Measurements from ENCODE around the gene MRTFA. TPM values are rescaled to one million over a fixed set of nuclear protein-coding genes. Genes with fewer than 3 reads are reported as not detected.

Gene MRTFA
- total and polyA plus RNA-seq, 9 of the 15 experiments (the other 6 are each of a cell fraction or from before 2014, with no cell fraction given) = 0.84 to 21.1 (median 3.7) TPM

DNA sequence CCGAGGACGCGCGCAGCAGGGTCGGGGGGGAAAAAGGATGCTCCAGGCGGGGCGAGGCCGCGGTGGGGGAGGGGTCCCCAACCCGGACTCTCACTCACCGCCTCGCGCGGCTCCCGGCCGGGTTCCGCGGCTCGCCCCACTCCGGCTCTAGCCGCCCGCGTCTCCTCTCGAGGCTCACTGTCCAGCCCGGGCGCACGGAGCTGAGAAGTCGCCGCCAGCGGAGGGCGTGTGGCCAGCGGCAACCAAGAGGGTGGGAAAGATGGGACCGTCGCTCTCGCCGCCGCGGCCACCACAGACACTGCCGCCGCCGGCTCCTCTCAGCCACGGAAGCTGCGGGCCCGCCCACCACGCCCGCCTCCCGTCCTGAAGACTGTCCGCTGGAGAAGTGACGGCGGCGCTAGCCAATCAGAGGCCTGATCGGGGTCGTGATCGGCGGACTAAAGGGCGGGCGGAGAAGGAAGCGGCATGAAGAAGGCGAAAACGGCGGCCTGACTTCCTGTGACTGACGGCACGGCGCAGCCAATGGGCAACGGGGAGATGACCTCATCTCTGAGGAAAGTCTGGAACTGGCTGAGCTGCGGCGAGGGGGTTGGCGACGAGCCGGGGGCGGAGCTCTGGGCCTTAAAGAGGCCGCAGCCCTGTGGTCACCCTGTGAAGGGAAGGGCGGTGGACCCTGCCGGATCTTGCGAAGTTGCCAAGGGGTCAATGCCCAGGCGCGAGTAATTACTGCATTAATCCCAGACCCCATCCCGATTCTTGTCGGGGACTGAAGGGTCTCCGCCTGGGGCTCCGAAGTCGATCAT is at the start of gene MRTFA (continued):
- TF ChIP-seq, protein P1, sequence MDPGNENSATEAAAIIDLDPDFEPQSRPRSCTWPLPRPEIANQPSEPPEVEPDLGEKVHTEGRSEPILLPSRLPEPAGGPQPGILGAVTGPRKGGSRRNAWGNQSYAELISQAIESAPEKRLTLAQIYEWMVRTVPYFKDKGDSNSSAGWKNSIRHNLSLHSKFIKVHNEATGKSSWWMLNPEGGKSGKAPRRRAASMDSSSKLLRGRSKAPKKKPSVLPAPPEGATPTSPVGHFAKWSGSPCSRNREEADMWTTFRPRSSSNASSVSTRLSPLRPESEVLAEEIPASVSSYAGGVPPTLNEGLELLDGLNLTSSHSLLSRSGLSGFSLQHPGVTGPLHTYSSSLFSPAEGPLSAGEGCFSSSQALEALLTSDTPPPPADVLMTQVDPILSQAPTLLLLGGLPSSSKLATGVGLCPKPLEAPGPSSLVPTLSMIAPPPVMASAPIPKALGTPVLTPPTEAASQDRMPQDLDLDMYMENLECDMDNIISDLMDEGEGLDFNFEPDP (CRISPR knock-in tag; IDR thresholded peaks at IDR 0.05) = no peak
- TF ChIP-seq ZNF232 (CRISPR knock-in tag; IDR thresholded peaks at IDR 0.05) (no peak), MAZ (CRISPR knock-in tag; conservative IDR thresholded peaks at IDR 0.05 in 1 of 2, IDR thresholded peaks at IDR 0.05 in 1 of 2) (peak in 1 of 2 experiments; percentile 61; a peak in 2 of 4 replicates), MTA2 (IDR thresholded peaks at IDR 0.05; ENCODE audit: low read depth) (no peak), TBP (optimal IDR thresholded peaks at IDR 0.05; ENCODE audit: low read depth, low read length) (peak; percentile 76), ASH1L (IDR thresholded peaks at IDR 0.05; ENCODE audit: borderline replicate concordance, low read depth, partially characterized antibody) (peak; percentile 78), RBM34 (IDR thresholded peaks at IDR 0.05; ENCODE audit: borderline replicate concordance, insufficient read depth, low read length) (no peak), CBFA2T3 (IDR thresholded peaks at IDR 0.05) (no peak), CBX3 (IDR thresholded peaks at IDR 0.05; ENCODE audit: borderline replicate concordance in 1 of 2, low read length in 2 of 2) (peak in 1 of 2 experiments; percentile 33; a peak in 1 of 3 replicates), SMARCE1 (IDR thresholded peaks at IDR 0.05) (no peak), ZZZ3 (IDR thresholded peaks at IDR 0.05) (no peak), HNRNPK (IDR thresholded peaks at IDR 0.05; ENCODE audit: low read depth, low read length, poor library complexity, severe bottlenecking) (no peak), NFYB (IDR thresholded peaks at IDR 0.05; ENCODE audit: extremely low read depth, insufficient read length) (peak; percentile 54), SPI1 (IDR thresholded peaks at IDR 0.05; ENCODE audit: borderline replicate concordance, low read depth, low read length) (peak; percentile 24; the same call in 1 of the 2 replicates)
- TF ChIP-seq, protein P2, sequence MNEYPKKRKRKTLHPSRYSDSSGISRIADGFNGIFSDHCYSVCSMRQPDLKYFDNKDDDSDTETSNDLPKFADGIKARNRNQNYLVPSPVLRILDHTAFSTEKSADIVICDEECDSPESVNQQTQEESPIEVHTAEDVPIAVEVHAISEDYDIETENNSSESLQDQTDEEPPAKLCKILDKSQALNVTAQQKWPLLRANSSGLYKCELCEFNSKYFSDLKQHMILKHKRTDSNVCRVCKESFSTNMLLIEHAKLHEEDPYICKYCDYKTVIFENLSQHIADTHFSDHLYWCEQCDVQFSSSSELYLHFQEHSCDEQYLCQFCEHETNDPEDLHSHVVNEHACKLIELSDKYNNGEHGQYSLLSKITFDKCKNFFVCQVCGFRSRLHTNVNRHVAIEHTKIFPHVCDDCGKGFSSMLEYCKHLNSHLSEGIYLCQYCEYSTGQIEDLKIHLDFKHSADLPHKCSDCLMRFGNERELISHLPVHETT (CRISPR knock-in tag; conservative IDR thresholded peaks at IDR 0.05 in 1 of 2, IDR thresholded peaks at IDR 0.05 in 1 of 2) = no peak
- TF ChIP-seq, protein P3, sequence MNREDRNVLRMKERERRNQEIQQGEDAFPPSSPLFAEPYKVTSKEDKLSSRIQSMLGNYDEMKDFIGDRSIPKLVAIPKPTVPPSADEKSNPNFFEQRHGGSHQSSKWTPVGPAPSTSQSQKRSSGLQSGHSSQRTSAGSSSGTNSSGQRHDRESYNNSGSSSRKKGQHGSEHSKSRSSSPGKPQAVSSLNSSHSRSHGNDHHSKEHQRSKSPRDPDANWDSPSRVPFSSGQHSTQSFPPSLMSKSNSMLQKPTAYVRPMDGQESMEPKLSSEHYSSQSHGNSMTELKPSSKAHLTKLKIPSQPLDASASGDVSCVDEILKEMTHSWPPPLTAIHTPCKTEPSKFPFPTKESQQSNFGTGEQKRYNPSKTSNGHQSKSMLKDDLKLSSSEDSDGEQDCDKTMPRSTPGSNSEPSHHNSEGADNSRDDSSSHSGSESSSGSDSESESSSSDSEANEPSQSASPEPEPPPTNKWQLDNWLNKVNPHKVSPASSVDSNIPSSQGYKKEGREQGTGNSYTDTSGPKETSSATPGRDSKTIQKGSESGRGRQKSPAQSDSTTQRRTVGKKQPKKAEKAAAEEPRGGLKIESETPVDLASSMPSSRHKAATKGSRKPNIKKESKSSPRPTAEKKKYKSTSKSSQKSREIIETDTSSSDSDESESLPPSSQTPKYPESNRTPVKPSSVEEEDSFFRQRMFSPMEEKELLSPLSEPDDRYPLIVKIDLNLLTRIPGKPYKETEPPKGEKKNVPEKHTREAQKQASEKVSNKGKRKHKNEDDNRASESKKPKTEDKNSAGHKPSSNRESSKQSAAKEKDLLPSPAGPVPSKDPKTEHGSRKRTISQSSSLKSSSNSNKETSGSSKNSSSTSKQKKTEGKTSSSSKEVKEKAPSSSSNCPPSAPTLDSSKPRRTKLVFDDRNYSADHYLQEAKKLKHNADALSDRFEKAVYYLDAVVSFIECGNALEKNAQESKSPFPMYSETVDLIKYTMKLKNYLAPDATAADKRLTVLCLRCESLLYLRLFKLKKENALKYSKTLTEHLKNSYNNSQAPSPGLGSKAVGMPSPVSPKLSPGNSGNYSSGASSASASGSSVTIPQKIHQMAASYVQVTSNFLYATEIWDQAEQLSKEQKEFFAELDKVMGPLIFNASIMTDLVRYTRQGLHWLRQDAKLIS (CRISPR knock-in tag; IDR thresholded peaks at IDR 0.05) = peak; percentile 75; the same call in 1 of the 2 replicates
- TF ChIP-seq, protein P4, sequence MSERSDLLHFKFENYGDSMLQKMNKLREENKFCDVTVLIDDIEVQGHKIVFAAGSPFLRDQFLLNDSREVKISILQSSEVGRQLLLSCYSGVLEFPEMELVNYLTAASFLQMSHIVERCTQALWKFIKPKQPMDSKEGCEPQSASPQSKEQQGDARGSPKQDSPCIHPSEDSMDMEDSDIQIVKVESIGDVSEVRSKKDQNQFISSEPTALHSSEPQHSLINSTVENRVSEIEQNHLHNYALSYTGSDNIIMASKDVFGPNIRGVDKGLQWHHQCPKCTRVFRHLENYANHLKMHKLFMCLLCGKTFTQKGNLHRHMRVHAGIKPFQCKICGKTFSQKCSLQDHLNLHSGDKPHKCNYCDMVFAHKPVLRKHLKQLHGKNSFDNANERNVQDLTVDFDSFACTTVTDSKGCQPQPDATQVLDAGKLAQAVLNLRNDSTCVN (CRISPR knock-in tag; IDR thresholded peaks at IDR 0.05) = no peak
- TF ChIP-seq, protein P5, sequence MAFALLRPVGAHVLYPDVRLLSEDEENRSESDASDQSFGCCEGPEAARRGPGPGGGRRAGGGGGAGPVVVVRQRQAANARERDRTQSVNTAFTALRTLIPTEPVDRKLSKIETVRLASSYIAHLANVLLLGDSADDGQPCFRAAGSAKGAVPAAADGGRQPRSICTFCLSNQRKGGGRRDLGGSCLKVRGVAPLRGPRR (CRISPR knock-in tag; IDR thresholded peaks at IDR 0.05) = no peak
